ENCODE measurements around the gene EDAR.

Gene EDAR

DNA sequence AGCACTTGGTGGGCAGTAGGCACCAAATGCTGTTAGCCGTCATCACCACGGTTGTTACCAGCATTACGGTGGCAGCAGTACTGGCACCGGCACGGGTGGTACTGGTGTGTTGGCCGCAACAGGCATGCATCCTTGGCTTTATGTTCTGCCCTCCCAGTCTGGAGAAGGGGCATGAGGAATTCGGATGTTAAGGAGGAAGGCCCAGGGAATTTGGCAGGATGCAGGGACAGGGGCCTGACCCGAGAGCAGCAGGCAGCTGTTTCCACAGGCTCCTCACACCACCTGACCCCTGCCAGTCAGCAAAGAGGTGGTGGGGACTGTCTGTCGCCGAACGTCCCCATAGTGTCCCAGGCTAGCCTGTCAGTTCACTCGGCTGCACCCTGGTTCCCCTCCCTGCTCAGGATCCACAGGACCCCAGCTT, 79.0 kb downstream of the EDAR start:
- H3K4me3 ChIP-seq (ENCODE audit: control insufficient read depth, low read depth, low read length) = no peak overlapping the region
- DNase-seq (ENCODE audit: low read depth) = no peak
- TF ChIP-seq, protein P1, sequence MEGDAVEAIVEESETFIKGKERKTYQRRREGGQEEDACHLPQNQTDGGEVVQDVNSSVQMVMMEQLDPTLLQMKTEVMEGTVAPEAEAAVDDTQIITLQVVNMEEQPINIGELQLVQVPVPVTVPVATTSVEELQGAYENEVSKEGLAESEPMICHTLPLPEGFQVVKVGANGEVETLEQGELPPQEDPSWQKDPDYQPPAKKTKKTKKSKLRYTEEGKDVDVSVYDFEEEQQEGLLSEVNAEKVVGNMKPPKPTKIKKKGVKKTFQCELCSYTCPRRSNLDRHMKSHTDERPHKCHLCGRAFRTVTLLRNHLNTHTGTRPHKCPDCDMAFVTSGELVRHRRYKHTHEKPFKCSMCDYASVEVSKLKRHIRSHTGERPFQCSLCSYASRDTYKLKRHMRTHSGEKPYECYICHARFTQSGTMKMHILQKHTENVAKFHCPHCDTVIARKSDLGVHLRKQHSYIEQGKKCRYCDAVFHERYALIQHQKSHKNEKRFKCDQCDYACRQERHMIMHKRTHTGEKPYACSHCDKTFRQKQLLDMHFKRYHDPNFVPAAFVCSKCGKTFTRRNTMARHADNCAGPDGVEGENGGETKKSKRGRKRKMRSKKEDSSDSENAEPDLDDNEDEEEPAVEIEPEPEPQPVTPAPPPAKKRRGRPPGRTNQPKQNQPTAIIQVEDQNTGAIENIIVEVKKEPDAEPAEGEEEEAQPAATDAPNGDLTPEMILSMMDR (IDR thresholded peaks at IDR 0.05; ENCODE audit: control insufficient read depth, insufficient read depth, low read depth, low read length, missing control alignments) = no peak

DNA sequence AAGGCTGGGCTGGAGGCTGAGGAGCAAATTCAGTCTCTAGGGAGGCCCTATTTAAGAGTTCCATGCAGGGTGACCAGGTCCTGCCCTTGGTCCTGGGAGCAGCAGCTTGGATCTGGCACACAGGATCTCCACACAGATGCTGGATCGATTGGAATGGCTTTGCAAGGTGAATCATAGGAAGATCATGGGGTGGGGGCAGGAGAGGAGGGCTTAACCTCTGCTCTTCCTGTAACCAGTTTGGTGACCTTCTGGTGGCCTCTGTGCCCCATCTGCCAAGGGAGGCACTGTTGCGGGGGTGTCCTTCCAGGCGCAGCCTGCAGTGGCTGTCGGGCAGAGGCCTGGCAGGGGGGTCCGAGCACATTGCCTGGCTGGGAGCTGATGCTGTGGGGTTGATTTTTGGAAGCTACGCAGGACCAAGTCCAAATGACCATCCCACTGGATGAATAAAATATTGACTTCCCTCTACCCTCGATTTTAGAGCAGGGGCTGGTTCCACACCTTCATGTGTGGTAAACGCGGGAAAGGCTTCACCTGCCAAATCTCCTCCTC, 79.7 kb downstream of the EDAR start:
- DNase-seq (ENCODE audit: low read depth) = no peak
- H3K4me3 ChIP-seq (ENCODE audit: control insufficient read depth, low read depth, low read length) = no peak overlapping the region
- TF ChIP-seq, protein P1 (IDR thresholded peaks at IDR 0.05; ENCODE audit: control insufficient read depth, insufficient read depth, low read depth, low read length, missing control alignments) = no peak

DNA sequence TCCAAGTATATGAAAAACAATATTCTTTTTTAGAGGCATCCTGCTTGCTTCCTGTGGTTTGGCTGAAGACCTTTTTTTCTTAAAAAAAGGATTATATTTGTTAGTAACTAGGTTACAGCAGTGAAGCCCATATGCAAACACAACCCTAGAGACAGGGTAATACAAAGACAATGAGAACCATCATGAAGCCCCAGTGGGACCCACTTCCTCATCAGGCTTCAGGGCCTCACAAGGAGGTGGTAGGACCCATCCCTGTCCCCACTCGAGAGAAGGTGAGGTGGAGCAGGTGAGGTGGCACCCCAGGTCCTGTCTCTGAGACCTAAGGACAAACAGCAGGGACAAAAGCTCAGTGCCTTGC, 80.3 kb downstream of the EDAR start:
- no peak overlapping the region for H3K4me3 ChIP-seq (ENCODE audit: control insufficient read depth, low read depth, low read length)
- no peak for DNase-seq (ENCODE audit: low read depth)
- TF ChIP-seq, protein P1 (IDR thresholded peaks at IDR 0.05; ENCODE audit: control insufficient read depth, insufficient read depth, low read depth, low read length, missing control alignments) = no peak

DNA sequence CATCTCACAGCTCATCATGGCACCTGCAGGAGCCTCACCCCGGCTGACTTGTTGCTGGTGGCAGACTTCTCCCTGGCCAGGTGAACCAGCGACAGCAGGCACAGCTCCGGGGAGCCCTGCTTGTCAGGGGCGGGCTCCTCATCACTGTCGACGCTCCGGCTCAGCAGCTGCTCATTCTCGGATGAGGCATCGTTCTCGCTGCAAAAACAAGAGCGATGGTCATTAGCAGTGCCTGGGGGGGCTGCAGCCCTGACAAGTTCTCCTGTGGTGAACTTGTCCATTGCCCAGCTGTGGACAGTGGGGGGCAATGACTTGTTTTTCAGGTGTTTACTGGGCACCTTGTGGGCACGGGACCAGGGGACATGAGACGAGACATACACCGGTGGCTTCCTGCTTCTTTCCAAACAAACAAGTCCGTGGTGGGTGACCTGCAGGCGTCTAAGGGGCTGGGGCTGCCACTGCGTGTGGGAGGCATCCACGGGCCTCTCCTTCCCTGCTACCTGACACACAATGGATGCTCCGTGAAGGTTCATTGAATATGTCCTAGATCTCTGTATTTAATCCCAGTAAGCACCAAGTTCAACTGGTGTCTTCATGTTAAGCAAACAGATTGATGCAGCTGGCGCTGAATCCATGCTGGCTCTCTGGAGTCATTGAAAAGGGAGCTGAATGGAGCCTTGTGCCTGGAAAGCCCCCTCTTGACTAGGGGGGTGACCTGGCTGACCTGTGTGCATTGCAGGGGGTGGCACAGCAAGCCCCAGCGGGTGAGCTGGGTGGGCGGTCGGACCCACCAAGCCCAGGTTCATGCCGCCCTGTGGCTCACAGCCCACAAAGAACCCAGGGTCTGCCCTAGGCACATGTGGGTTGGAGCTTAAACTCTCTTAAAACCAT, 81.0 kb downstream of the EDAR start:
- H3K4me3 ChIP-seq (ENCODE audit: control insufficient read depth, low read depth, low read length) = no peak overlapping the region
- TF ChIP-seq, protein P1 (IDR thresholded peaks at IDR 0.05; ENCODE audit: control insufficient read depth, insufficient read depth, low read depth, low read length, missing control alignments) = no peak
- no peak for DNase-seq (ENCODE audit: low read depth)

DNA sequence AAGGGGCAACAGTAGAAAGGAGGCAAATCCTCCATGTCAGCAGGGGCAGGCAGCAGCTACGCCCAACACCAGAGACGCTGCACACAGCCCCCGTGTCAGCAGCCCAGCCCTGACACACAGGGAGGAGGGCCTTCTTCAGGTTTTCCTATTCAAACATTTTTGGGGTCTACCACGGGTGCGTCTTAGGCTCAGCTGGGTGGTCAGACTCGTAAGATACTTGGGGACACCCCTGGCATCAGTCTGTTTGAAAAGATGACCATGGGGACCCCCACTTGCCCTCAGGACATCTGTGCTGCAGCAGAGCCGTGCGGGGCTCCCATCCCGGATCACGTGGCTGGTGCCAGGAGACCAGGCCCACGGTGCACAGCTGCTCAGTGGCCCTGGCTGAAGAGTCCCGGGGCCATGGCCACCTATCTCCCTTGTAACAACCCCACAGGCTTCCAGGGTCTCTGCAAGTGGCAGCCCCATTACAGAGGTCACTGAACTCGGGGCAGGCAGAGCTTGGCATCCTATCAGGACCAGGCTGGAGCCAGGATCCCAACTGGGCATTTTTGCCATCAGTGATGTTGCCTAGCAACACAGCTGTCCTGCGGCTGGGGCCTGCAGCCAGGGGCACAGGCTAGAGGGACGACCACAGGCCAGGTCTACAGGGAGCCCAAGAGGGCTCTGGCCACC, 82.5 kb downstream of the EDAR start:
- TF ChIP-seq, protein P1 (IDR thresholded peaks at IDR 0.05; ENCODE audit: control insufficient read depth, insufficient read depth, low read depth, low read length, missing control alignments) = no peak
- no peak for DNase-seq (ENCODE audit: low read depth)
- no peak overlapping the region for H3K4me3 ChIP-seq (ENCODE audit: control insufficient read depth, low read depth, low read length)

DNA sequence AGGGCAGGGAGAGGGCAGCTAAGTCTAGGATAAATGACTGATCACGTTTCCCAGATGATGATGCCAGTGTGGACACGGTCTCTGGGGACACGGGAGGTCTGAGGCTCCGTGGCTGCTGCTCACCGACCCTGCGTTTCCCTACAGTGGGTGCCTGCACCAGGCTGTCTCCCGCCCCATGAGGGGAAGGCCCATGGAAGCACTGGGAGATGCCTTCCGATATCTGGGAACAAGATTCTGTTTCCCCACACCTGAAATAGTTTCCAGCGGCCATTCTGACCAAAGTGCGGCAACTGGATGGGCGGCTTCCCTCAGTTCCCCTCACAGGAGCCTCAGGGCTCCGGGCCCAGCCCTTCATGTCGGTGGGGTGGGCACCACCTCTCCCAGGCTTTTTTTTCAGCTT, 83.1 kb downstream of the EDAR start:
- TF ChIP-seq, protein P1 (IDR thresholded peaks at IDR 0.05; ENCODE audit: control insufficient read depth, insufficient read depth, low read depth, low read length, missing control alignments) = no peak
- H3K4me3 ChIP-seq (ENCODE audit: control insufficient read depth, low read depth, low read length) = no peak overlapping the region
- DNase-seq (ENCODE audit: low read depth) = no peak
